IMR-90 (cell line): Measurements from ENCODE around the gene ALKBH1. TPM values are rescaled to one million over a fixed set of nuclear protein-coding genes. Genes with fewer than 3 reads are reported as not detected.

Experiments
- ATAC-seq: fragments of 200-7000 bp; cut with Tn5 transposase; 2 replicates; pipeline ENCODE4 v1.9.1; 2020; ENCODE audit warnings: low read depth, mild to moderate bottlenecking, moderate library complexity
- BruUV-seq: library from RNA; stranded (reverse); fragments of 400-500 nt; replicated peaks from 2 replicates; lab custom pipeline; 2021; lab: Mats Ljungman, UMichigan
- CTCF ChIA-PET: fragments of 300-600 bp; formaldehyde crosslinking; extraction: SDS; loops from one replicate; lab custom pipeline; 2021; ENCODE audit warnings: antibody characterized with exemption; lab: Yijun Ruan, JAX
- POLR2A ChIA-PET: fragments of 300-600 bp; sonication (Branson Sonifier 250); formaldehyde crosslinking; loops from one replicate; lab custom pipeline; 2022; ENCODE audit warnings: antibody characterized with exemption; ENCODE audit not compliant: unreplicated experiment; lab: Charles Lee
- DNase-seq: peaks from one replicate; pipeline ENCODE4 v3.0.0; 2013
- H2AFZ ChIP-seq: replicated peaks from 2 replicates; pipeline ENCODE3; 2013; ENCODE audit warnings: low read length, mild to moderate bottlenecking; ENCODE audit not compliant: poor library complexity
- H2AK5ac ChIP-seq: 2 replicates; pipeline ENCODE4 v1.6.1; 2013; ENCODE audit warnings: low read depth, low read length, inconsistent platforms
- H2AK9ac ChIP-seq: replicated peaks from 2 replicates; pipeline ENCODE3; 2013; ENCODE audit warnings: mild to moderate bottlenecking, low read depth, low read length, moderate library complexity; ENCODE audit not compliant: poor library complexity
- H2BK120ac ChIP-seq: 2 replicates; pipeline ENCODE4 v1.6.1; 2013; ENCODE audit warnings: low read depth, low read length, inconsistent platforms
- H2BK15ac ChIP-seq: 3 replicates; pipeline ENCODE4 v1.6.1; 2013; ENCODE audit warnings: low read depth, low read length, inconsistent platforms
- H2BK20ac ChIP-seq: 2 replicates; pipeline ENCODE4 v1.6.1; 2013; ENCODE audit warnings: low read depth, mild to moderate bottlenecking, inconsistent platforms, low read length, moderate library complexity
- H2BK5ac ChIP-seq: 2 replicates; pipeline ENCODE4 v1.6.1; 2013; ENCODE audit warnings: mild to moderate bottlenecking, low read depth, low read length, inconsistent platforms; ENCODE audit not compliant: poor library complexity, severe bottlenecking
- H3K14ac ChIP-seq: replicated peaks from 2 replicates; pipeline ENCODE4 v1.6.1; 2013; ENCODE audit warnings: low read depth, low read length, inconsistent platforms
- H3K18ac ChIP-seq: 2 replicates; pipeline ENCODE4 v1.6.1; 2013; ENCODE audit warnings: low read depth, low read length, control low read depth
- H3K23ac ChIP-seq: 2 replicates; pipeline ENCODE4 v1.6.1; 2013; ENCODE audit warnings: low read depth, low read length, inconsistent platforms
- H3K27ac ChIP-seq: 2 replicates; pipeline ENCODE4 v1.5.1; 2013; ENCODE audit warnings: mild to moderate bottlenecking, control low read depth, low read length; ENCODE audit not compliant: insufficient read depth
- H3K27me3 ChIP-seq: 2 replicates; pipeline ENCODE4 v1.6.1; 2013; ENCODE audit warnings: low read length; ENCODE audit not compliant: control insufficient read depth, insufficient read depth
- H3K36me3 ChIP-seq: 2 replicates; pipeline ENCODE4 v1.6.1; 2013; ENCODE audit warnings: low read length, mixed read lengths; ENCODE audit not compliant: control insufficient read depth, insufficient read depth
- H3K4ac ChIP-seq: 2 replicates; pipeline ENCODE4 v1.6.1; 2013; ENCODE audit warnings: low read depth, low read length, inconsistent platforms
- H3K4me1 ChIP-seq: 2 replicates; pipeline ENCODE4 v1.6.1; 2013; ENCODE audit warnings: low read length, mixed read lengths; ENCODE audit not compliant: control insufficient read depth, insufficient read depth
- H3K4me2 ChIP-seq: 2 replicates; pipeline ENCODE4 v1.6.1; 2013; ENCODE audit warnings: low read depth, mild to moderate bottlenecking, control low read depth, low read length, moderate library complexity
- H3K4me3 ChIP-seq: 2 replicates; pipeline ENCODE4 v1.5.1; 2013; ENCODE audit warnings: low read depth, mild to moderate bottlenecking, control low read depth, low read length, moderate library complexity; ENCODE audit not compliant: insufficient read depth
- H3K56ac ChIP-seq: 2 replicates; pipeline ENCODE4 v1.6.1; 2013; ENCODE audit warnings: low read length, inconsistent platforms; ENCODE audit not compliant: insufficient read depth; ENCODE audit errors: extremely low read depth
- H3K79me1 ChIP-seq, 2 experiments: 2 replicates each; pipeline ENCODE4 v1.6.1; 2013; ENCODE audit warnings: low read length in 2 of 2, inconsistent platforms in 1 of 2, low read depth in 1 of 2
- H3K9ac ChIP-seq: 2 replicates; pipeline ENCODE4 v1.6.1; 2013; ENCODE audit warnings: low read depth, low read length, control low read depth
- H3K9me1 ChIP-seq: 2 replicates; pipeline ENCODE4 v1.6.1; 2013; ENCODE audit warnings: low read length, inconsistent platforms; ENCODE audit not compliant: insufficient read depth
- H3K9me3 ChIP-seq: 2 replicates; pipeline ENCODE4 v1.6.1; 2013; ENCODE audit warnings: low read length; ENCODE audit not compliant: control insufficient read depth, insufficient read depth
- H4K20me1 ChIP-seq: 2 replicates; pipeline ENCODE4 v1.6.1; 2013; ENCODE audit warnings: low read length, inconsistent platforms; ENCODE audit not compliant: insufficient read depth
- H4K5ac ChIP-seq: 2 replicates; pipeline ENCODE4 v1.6.1; 2013; ENCODE audit warnings: mild to moderate bottlenecking, low read depth, low read length, control low read depth
- H4K8ac ChIP-seq, 2 experiments: 2 replicates each; pipeline ENCODE4 v1.6.1; 2013; ENCODE audit warnings: low read depth in 2 of 2, low read length in 2 of 2, control low read depth in 1 of 2, inconsistent platforms in 1 of 2
- H4K91ac ChIP-seq: 2 replicates; pipeline ENCODE4 v1.6.1; 2013; ENCODE audit warnings: low read depth, low read length, inconsistent platforms; ENCODE audit not compliant: insufficient read depth
- BHLHE40 ChIP-seq: fragments of 150-350 bp; IDR thresholded peaks from 2 replicates; pipeline ENCODE4 v1.6.1; 2016; ENCODE audit warnings: mild to moderate bottlenecking, low read depth, low read length
- USF2 ChIP-seq: fragments of 150-350 bp; IDR thresholded peaks from 2 replicates; pipeline ENCODE4 v1.6.1; 2017; ENCODE audit warnings: mild to moderate bottlenecking, antibody characterized with exemption, low read length, low read depth
- dilution Hi-C: fragments of 300-500 bp; cut with HindIII; formaldehyde crosslinking; loops from one replicate; pipeline ENCODE4 v1.14.3; 2018; ENCODE audit warnings: low sequenced_read_pairs; ENCODE audit not compliant: unreplicated experiment
- in situ Hi-C: fragments of 300-500 bp; cut with MboI; formaldehyde crosslinking; loops from 3 replicates; pipeline ENCODE4 v1.14.3; 2019; ENCODE audit warnings: low sequenced_read_pairs, inconsistent platforms, mixed read lengths
- intact Hi-C: fragments of 100-400 bp; cut with micrococcal nuclease; formaldehyde crosslinking; loops from 2 replicates; pipeline ENCODE4 v1.10.0; 2022
- polyA plus RNA-seq, 3 experiments: library from polyadenylated mRNA; depleted of rRNA; stranded (reverse); fragments of >200 nt; gene quantifications; 2 replicates each; pipeline ENCODE4 v1.2.3, GENCODE V29; 2012; ENCODE audit warnings: low replicate concordance in 1 of 3
- total RNA-seq: library from RNA; depleted of rRNA; stranded (reverse); fragments of >200 nt; gene quantifications from 2 replicates; pipeline ENCODE4 v1.2.3, GENCODE V29; 2012

ALKBH1 gene
- total and polyA plus RNA-seq, 2 of the 4 experiments (the other 2 are of a cell fraction): 10.0 to 10.8 TPM

GRCh38 chr14:77673193-77673592 is 34.6 kb downstream of the ALKBH1 start:
- no TSS peak for BruUV-seq
- Histone ChIP-seq H2AFZ (no peak overlapping the region), H3K9me3 (no peaks in the 10 kb centered on the region), H2BK5ac (no peak overlapping the region), H3K4me3 (no peak overlapping the region), H3K4ac (no peak overlapping the region), H3K9me1 (0 out of 2 replicates have a peak, but pooled peaks cover 3% of the 10 kb centered on the region), H2BK120ac (no peak overlapping the region), H3K9ac (no peak overlapping the region), H4K91ac (no peak overlapping the region), H3K23ac (no peak overlapping the region), H4K20me1 (no peaks in the 10 kb centered on the region), H3K4me2 (no peak overlapping the region), H3K36me3 (peaks cover 13% of the 10 kb centered on the region), H3K27me3 (no peaks in the 10 kb centered on the region), H4K5ac (no peak overlapping the region), H2AK9ac (no peak overlapping the region), H2BK15ac (no peak overlapping the region), H3K27ac (no peak overlapping the region), H2BK20ac (no peak overlapping the region), H3K14ac (no peak overlapping the region), H3K4me1 (no peaks in the 10 kb centered on the region), H3K18ac (no peak overlapping the region), H2AK5ac (no peak overlapping the region), H4K8ac (no peak overlapping the region), H3K56ac (no peak overlapping the region), H3K79me1 (no peaks in the 10 kb centered on the region)
- ChIA-PET POLR2A (no interaction called here), CTCF (no interaction called here)
- DNase-seq (no peak), ATAC-seq (no peak)
- in situ Hi-C loops: no loop called here
- intact Hi-C loops: no loop called here
- TF ChIP-seq BHLHE40: no peak
- no peak for TF ChIP-seq USF2
- dilution Hi-C loops: no loop called here
